PC-3 (cell line): ENCODE data around the gene SNURF.

Experiments
- EZH2 ChIP-seq: fragments of 300-600 bp; sonication (generic); IDR thresholded peaks from one replicate; pipeline ENCODE4 v1.6.1; 2017; ENCODE audit warnings: antibody characterized with exemption, mild to moderate bottlenecking, low read length; ENCODE audit not compliant: unreplicated experiment
- TF ChIP-seq, protein P1 (sequence below): fragments of 300-600 bp; sonication (generic); conservative IDR thresholded peaks from 2 replicates; pipeline ENCODE4 v1.5.1; 2017; ENCODE audit warnings: antibody characterized with exemption, low read depth, mild to moderate bottlenecking, low read length

DNA sequence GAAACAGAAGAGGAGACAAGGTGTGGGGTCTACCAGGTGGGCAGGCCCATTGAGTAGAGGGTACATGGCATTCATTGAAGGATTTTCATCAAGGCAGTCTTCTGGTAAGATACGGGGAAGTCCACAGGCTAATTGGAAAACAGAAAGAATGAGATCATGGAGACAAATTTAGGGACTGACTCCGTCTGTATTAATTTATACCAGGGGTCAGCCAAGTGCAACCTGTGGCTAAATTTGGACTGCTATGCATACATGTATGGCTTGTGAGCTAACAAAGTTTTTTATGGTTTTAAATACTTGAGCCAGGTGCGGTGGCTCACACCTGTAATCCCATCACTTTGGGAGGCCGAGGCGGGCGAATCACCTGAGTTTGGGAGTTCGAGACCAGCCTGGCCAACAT, 21.1 kb upstream of the SNURF start:
- TF ChIP-seq, protein P1, sequence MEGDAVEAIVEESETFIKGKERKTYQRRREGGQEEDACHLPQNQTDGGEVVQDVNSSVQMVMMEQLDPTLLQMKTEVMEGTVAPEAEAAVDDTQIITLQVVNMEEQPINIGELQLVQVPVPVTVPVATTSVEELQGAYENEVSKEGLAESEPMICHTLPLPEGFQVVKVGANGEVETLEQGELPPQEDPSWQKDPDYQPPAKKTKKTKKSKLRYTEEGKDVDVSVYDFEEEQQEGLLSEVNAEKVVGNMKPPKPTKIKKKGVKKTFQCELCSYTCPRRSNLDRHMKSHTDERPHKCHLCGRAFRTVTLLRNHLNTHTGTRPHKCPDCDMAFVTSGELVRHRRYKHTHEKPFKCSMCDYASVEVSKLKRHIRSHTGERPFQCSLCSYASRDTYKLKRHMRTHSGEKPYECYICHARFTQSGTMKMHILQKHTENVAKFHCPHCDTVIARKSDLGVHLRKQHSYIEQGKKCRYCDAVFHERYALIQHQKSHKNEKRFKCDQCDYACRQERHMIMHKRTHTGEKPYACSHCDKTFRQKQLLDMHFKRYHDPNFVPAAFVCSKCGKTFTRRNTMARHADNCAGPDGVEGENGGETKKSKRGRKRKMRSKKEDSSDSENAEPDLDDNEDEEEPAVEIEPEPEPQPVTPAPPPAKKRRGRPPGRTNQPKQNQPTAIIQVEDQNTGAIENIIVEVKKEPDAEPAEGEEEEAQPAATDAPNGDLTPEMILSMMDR = no peak
- no peak for TF ChIP-seq EZH2
